Neuronal stem cell (in vitro differentiated cells): ENCODE data around the gene SMPD4.
"Not testable (repeated sequence)": the region's sequence is repeated elsewhere in the genome, so short reads cannot be mapped to it uniquely, and the experiment has no call there.

ENCODE experiments used
- DNase-seq: peaks from one replicate; pipeline ENCODE4 v3.0.0-alpha.2; 2013; ENCODE audit warnings: low spot score
- H2AFZ ChIP-seq: one replicate; pipeline ENCODE4 v1.6.1; 2013; ENCODE audit warnings: mild to moderate bottlenecking, low read length, inconsistent platforms
- H2AK5ac ChIP-seq: 2 replicates; pipeline ENCODE4 v1.6.1; 2013; ENCODE audit warnings: low read depth, mild to moderate bottlenecking, inconsistent platforms, low read length, moderate library complexity, mixed read lengths
- H2BK120ac ChIP-seq: 2 replicates; pipeline ENCODE4 v1.6.1; 2013; ENCODE audit warnings: low read depth, mild to moderate bottlenecking, inconsistent platforms, low read length, moderate library complexity, mixed read lengths
- H2BK12ac ChIP-seq: one replicate; pipeline ENCODE4 v1.6.1; 2013; ENCODE audit warnings: low read length, inconsistent platforms
- H2BK15ac ChIP-seq: 2 replicates; pipeline ENCODE4 v1.6.1; 2013; ENCODE audit warnings: mild to moderate bottlenecking, low read length, inconsistent platforms, mixed read lengths
- H2BK5ac ChIP-seq: one replicate; pipeline ENCODE4 v1.6.1; 2013; ENCODE audit warnings: inconsistent platforms, mild to moderate bottlenecking, low read length, moderate library complexity
- H3K14ac ChIP-seq: one replicate; pipeline ENCODE4 v1.6.1; 2013; ENCODE audit warnings: low read length, inconsistent platforms
- H3K18ac ChIP-seq: 2 replicates; pipeline ENCODE4 v1.6.1; 2013; ENCODE audit warnings: low read length, inconsistent platforms
- H3K23ac ChIP-seq: 2 replicates; pipeline ENCODE4 v1.6.1; 2013; ENCODE audit warnings: low read depth, mild to moderate bottlenecking, mixed read lengths, low read length, inconsistent platforms; ENCODE audit not compliant: poor library complexity
- H3K27ac ChIP-seq: replicated peaks from 3 replicates; pipeline ENCODE4 v1.5.1; 2013; ENCODE audit warnings: low read length, inconsistent platforms
- H3K27me3 ChIP-seq, 3 experiments: 2 replicates each; pipeline ENCODE4 v1.6.1; 2013; ENCODE audit warnings: low read length in 3 of 3, mild to moderate bottlenecking in 2 of 3, inconsistent platforms in 1 of 3, low read depth in 1 of 3, mixed read lengths in 1 of 3, moderate library complexity in 1 of 3; ENCODE audit not compliant: control insufficient read depth in 3 of 3, insufficient read depth in 3 of 3
- H3K36me3 ChIP-seq, 2 donors: replicated peaks in 1 of 2; 2 replicates each; pipeline ENCODE4 v1.6.1; 2013; ENCODE audit warnings: low read length in 2 of 2; ENCODE audit not compliant: control insufficient read depth in 2 of 2, insufficient read depth in 2 of 2
- H3K4ac ChIP-seq: 2 replicates; pipeline ENCODE4 v1.6.1; 2013; ENCODE audit warnings: inconsistent platforms, mild to moderate bottlenecking, low read length, moderate library complexity
- H3K4me1 ChIP-seq, 2 donors: 1 replicate in 1 of 2; 2 replicates in 1 of 2; pipeline ENCODE4 v1.6.1; 2013; ENCODE audit warnings: low read length in 2 of 2, low read depth in 1 of 2; ENCODE audit not compliant: control insufficient read depth in 2 of 2, insufficient read depth in 1 of 2
- H3K4me2 ChIP-seq: one replicate; pipeline ENCODE4 v1.6.1; 2013; ENCODE audit warnings: mild to moderate bottlenecking, low read length, inconsistent platforms; ENCODE audit not compliant: insufficient read depth, poor library complexity, severe bottlenecking
- H3K4me3 ChIP-seq, 2 donors: 2 replicates each; pipeline ENCODE4 v1.5.1; 2013; ENCODE audit warnings: low read length in 2 of 2, mild to moderate bottlenecking in 2 of 2, inconsistent platforms in 1 of 2, moderate library complexity in 1 of 2
- H3K79me1 ChIP-seq: one replicate; pipeline ENCODE4 v1.6.1; 2013; ENCODE audit warnings: low read depth, mild to moderate bottlenecking, inconsistent platforms, low read length, moderate library complexity
- H3K9ac ChIP-seq: one replicate; pipeline ENCODE4 v1.6.1; 2013; ENCODE audit warnings: mild to moderate bottlenecking, low read depth, low read length, inconsistent platforms; ENCODE audit not compliant: poor library complexity
- H3K9me3 ChIP-seq, 2 donors: replicated peaks in 1 of 2; 2 replicates each; pipeline versions ENCODE3 to v1.6.1; 2013; ENCODE audit warnings: low read length in 2 of 2, mild to moderate bottlenecking in 2 of 2, inconsistent platforms in 1 of 2, low read depth in 1 of 2, mixed read lengths in 1 of 2, moderate library complexity in 1 of 2; ENCODE audit not compliant: control insufficient read depth in 2 of 2, insufficient read depth in 1 of 2
- H4K8ac ChIP-seq: one replicate; pipeline ENCODE4 v1.6.1; 2013; ENCODE audit warnings: low read depth, mild to moderate bottlenecking, inconsistent platforms, low read length, moderate library complexity
- H4K91ac ChIP-seq: one replicate; pipeline ENCODE4 v1.6.1; 2013; ENCODE audit warnings: low read length, low read depth, mild to moderate bottlenecking, inconsistent platforms; ENCODE audit not compliant: poor library complexity
- WGBS, 2 donors: extraction: QIAGEN DNeasy Blood & Tissue Kit; methylation state at CpG; one replicate each; pipeline ENCODE4 v1.1.7; 2013; ENCODE audit warnings: missing lambda C conversion rate in 2 of 2, mixed read lengths in 1 of 2; ENCODE audit not compliant: insufficient read length in 2 of 2, insufficient replicate concordance in 1 of 2; ENCODE audit errors: extremely low coverage in 2 of 2; 5-methylcytosine and 5-hydroxymethylcytosine counted together

Gene SMPD4

GRCh38 chr2:130139331-130140280 is 41.8 kb downstream of the SMPD4 start:
- H2BK15ac ChIP-seq, H3K27me3 ChIP-seq, H2BK5ac ChIP-seq, H3K18ac ChIP-seq, H3K23ac ChIP-seq, H2BK12ac ChIP-seq, H3K4me2 ChIP-seq, H3K4me1 ChIP-seq, H3K4ac ChIP-seq, H2AK5ac ChIP-seq, H3K79me1 ChIP-seq, H3K9me3 ChIP-seq, H2BK120ac ChIP-seq, H3K14ac ChIP-seq, H2AFZ ChIP-seq, H3K36me3 ChIP-seq, DNase-seq, H3K9ac ChIP-seq, H4K8ac ChIP-seq, H3K4me3 ChIP-seq, H3K27ac ChIP-seq, H4K91ac ChIP-seq: not testable (repeated sequence)
- WGBS, 2 donors, result no CpG with 5 or more reads among the region's 30 CpGs

- not testable (repeated sequence) for H2BK120ac ChIP-seq, H2AFZ ChIP-seq, H3K23ac ChIP-seq, H3K4me1 ChIP-seq, H2BK12ac ChIP-seq, H3K4me2 ChIP-seq, H3K18ac ChIP-seq, H2BK15ac ChIP-seq, H3K27me3 ChIP-seq, H3K4me3 ChIP-seq, H3K4ac ChIP-seq, H3K9ac ChIP-seq, H3K9me3 ChIP-seq, H3K79me1 ChIP-seq, H2BK5ac ChIP-seq, DNase-seq, H3K36me3 ChIP-seq, H3K27ac ChIP-seq, H3K14ac ChIP-seq, H2AK5ac ChIP-seq, H4K91ac ChIP-seq
- WGBS, 2 donors, result no CpG with 5 or more reads among the region's 15 CpGs
- peak overlapping the region; percentile 43 for H4K8ac ChIP-seq
These were observed 42.6 kb downstream of the SMPD4 start for GRCh38 chr2:130138841-130139251.

DNA sequence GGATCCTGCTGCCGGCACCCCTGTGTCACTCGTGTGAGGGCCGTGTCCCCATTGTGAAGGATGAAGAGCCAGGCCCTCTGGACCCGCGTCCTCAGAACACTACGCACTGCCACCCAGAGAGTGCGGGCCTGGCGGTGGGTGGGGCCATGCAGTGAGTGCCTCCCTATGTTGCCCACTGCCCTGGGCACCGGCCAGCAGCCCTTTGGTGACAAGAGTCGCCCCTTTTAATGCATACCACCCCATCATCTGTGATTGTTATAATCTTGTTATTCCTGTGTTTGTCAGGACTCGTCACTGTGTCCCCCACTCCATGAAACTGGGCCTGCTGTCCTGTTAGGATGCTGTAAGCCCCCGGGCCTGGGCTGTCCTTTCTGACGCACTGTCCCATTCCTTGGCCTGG is 43.1 kb downstream of the SMPD4 start:
- not testable (repeated sequence) for H2BK5ac ChIP-seq, H2AK5ac ChIP-seq, H3K9me3 ChIP-seq, H3K9ac ChIP-seq, H3K18ac ChIP-seq, H3K23ac ChIP-seq, H3K36me3 ChIP-seq, H3K14ac ChIP-seq, H3K4me1 ChIP-seq, H3K27me3 ChIP-seq, H3K4me2 ChIP-seq, H3K4me3 ChIP-seq, H4K8ac ChIP-seq, H4K91ac ChIP-seq, DNase-seq, H2BK12ac ChIP-seq, H2BK15ac ChIP-seq, H2BK120ac ChIP-seq, H3K4ac ChIP-seq, H2AFZ ChIP-seq, H3K27ac ChIP-seq, H3K79me1 ChIP-seq
- no CpG with 5 or more reads among the region's 13 CpGs for WGBS, 2 donors

DNA sequence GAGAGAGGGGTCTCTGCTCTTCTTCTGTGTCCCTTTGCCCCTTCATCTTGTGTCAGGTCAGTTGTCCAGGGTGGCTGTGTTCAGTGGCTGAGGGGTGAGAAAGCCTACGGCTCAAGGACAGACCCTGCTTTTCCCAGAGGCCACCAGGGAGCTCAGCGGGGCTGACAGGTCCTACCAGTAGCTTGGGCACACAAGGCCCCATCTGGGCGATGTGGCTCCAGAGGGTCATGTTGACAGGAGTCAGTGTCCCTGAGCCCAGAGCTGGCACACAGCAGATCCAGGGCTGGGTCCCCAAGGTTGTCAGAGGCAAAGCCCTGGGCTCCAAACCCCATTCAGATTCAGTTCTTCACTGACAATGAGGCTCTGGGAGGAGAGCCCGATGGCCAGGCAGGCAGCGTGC is 44.3 kb downstream of the SMPD4 start:
- H3K4me3 ChIP-seq, H2BK15ac ChIP-seq, H3K4ac ChIP-seq, H3K14ac ChIP-seq, H3K27ac ChIP-seq, H3K9ac ChIP-seq, H3K18ac ChIP-seq, H3K23ac ChIP-seq, H3K4me1 ChIP-seq, H4K8ac ChIP-seq, H2BK12ac ChIP-seq, H3K79me1 ChIP-seq, H2BK120ac ChIP-seq, H3K27me3 ChIP-seq, H4K91ac ChIP-seq, H2AFZ ChIP-seq, H2BK5ac ChIP-seq, DNase-seq, H3K9me3 ChIP-seq, H3K4me2 ChIP-seq, H2AK5ac ChIP-seq, H3K36me3 ChIP-seq: not testable (repeated sequence)
- no CpG with 5 or more reads among the region's 5 CpGs for WGBS, 2 donors
